H1 (cell line): ENCODE results near the gene MXD3. TPM values are rescaled to one million over a fixed set of nuclear protein-coding genes. Genes with fewer than 3 reads are reported as not detected.
"Not testable (repeated sequence)": the region's sequence is repeated elsewhere in the genome, so short reads cannot be mapped to it uniquely, and the experiment has no call there.

Experiments
- CTCF ChIA-PET: fragments of 300-600 bp; sonication (Branson Sonifier 250); formaldehyde crosslinking; loops from one replicate; lab custom pipeline; 2021; ENCODE audit not compliant: partially characterized antibody; lab: Charles Lee
- POLR2A ChIA-PET: fragments of 300-600 bp; sonication (Branson Sonifier 250); formaldehyde crosslinking; loops from one replicate; lab custom pipeline; 2021; ENCODE audit warnings: inconsistent platforms; ENCODE audit not compliant: partially characterized antibody; lab: Charles Lee
- DNase-seq, 2 experiments: peaks; one replicate each; pipeline versions ENCODE4 v3.0.0 to v3.0.0-alpha.2; 2010 to 2022; ENCODE audit warnings: low spot score in 2 of 2, low read depth in 1 of 2, mixed read lengths in 1 of 2
- FAIRE-seq: peaks from 2 replicates; lab custom pipeline; 2011; peaks lifted over from hg19 to GRCh38; lab: Jason Lieb, UNC
- H2AFZ ChIP-seq: 2 replicates; pipeline ENCODE4 v1.8.1; 2012; ENCODE audit warnings: low read length, inconsistent platforms
- H2AK5ac ChIP-seq: 2 replicates; pipeline ENCODE4 v1.6.1; 2013; ENCODE audit warnings: low read depth, low read length
- H2BK120ac ChIP-seq: replicated peaks from 2 replicates; pipeline ENCODE3; 2013; ENCODE audit warnings: low read depth, low read length, inconsistent platforms
- H2BK12ac ChIP-seq: 2 replicates; pipeline ENCODE4 v1.6.1; 2013; ENCODE audit warnings: low read depth, low read length
- H2BK15ac ChIP-seq: 2 replicates; pipeline ENCODE4 v1.6.1; 2013; ENCODE audit warnings: low read length
- H2BK20ac ChIP-seq: 2 replicates; pipeline ENCODE4 v1.6.1; 2013; ENCODE audit warnings: low read length
- H2BK5ac ChIP-seq: 2 replicates; pipeline ENCODE4 v1.6.1; 2013; ENCODE audit warnings: low read depth, low read length
- H3K14ac ChIP-seq: 2 replicates; pipeline ENCODE4 v1.6.1; 2013; ENCODE audit warnings: inconsistent platforms; ENCODE audit not compliant: insufficient read length
- H3K18ac ChIP-seq: 2 replicates; pipeline ENCODE4 v1.6.1; 2013; ENCODE audit warnings: low read length; ENCODE audit errors: extremely low read depth
- H3K23ac ChIP-seq: 2 replicates; pipeline ENCODE4 v1.6.1; 2013; ENCODE audit warnings: inconsistent platforms; ENCODE audit not compliant: insufficient read length
- H3K23me2 ChIP-seq: 2 replicates; pipeline ENCODE4 v1.6.1; 2013; ENCODE audit warnings: low read depth, low read length
- H3K27ac ChIP-seq: 2 replicates; pipeline ENCODE4 v1.6.1; 2011; ENCODE audit warnings: low read depth, low read length, inconsistent platforms
- H3K27me3 ChIP-seq, 4 experiments: replicated peaks in 1 of 4; 1 replicate in 1 of 4; 2 replicates in 3 of 4; pipeline versions ENCODE4 v1.6.1 to v1.8.1; 2011 to 2013; ENCODE audit warnings: low read length in 3 of 4, mild to moderate bottlenecking in 3 of 4, inconsistent platforms in 2 of 4, mixed read lengths in 2 of 4, moderate library complexity in 1 of 4; ENCODE audit not compliant: control insufficient read depth in 3 of 4, insufficient read depth in 3 of 4; ENCODE audit errors: extremely low read depth in 1 of 4
- H3K36me3 ChIP-seq, 4 experiments: 2 replicates each; pipeline versions ENCODE4 v1.6.1 to v1.8.1; 2011 to 2013; ENCODE audit warnings: mild to moderate bottlenecking in 4 of 4, low read length in 3 of 4, moderate library complexity in 2 of 4, control low read depth in 1 of 4, inconsistent platforms in 1 of 4; ENCODE audit not compliant: insufficient read depth in 4 of 4, control insufficient read depth in 2 of 4
- H3K4ac ChIP-seq: replicated peaks from 2 replicates; pipeline ENCODE3; 2013; ENCODE audit warnings: low read length, low read depth, mixed read lengths, inconsistent platforms; ENCODE audit not compliant: insufficient read length
- H3K4me1 ChIP-seq, 4 experiments: replicated peaks in 1 of 4; 1 replicate in 1 of 4; 2 replicates in 3 of 4; pipeline versions ENCODE4 v1.6.1 to v1.8.1; 2011 to 2013; ENCODE audit warnings: low read length in 3 of 4, inconsistent platforms in 2 of 4, mixed read lengths in 1 of 4; ENCODE audit not compliant: insufficient read depth in 4 of 4, control insufficient read depth in 3 of 4
- H3K4me2 ChIP-seq, 2 experiments: 2 replicates each; pipeline versions ENCODE4 v1.6.1 to v1.8.1; 2011 to 2013; ENCODE audit warnings: low read depth in 2 of 2, low read length in 2 of 2, control low read depth in 1 of 2, inconsistent platforms in 1 of 2, mild to moderate bottlenecking in 1 of 2; ENCODE audit not compliant: insufficient read depth in 1 of 2
- H3K4me3 ChIP-seq, 4 experiments: fragments of 200-600, 300-600 bp in 1 of 4; sonication (generic), shearing (Covaris generic), sonication (Bioruptor Twin) in 1 of 4; 2 replicates each; pipeline versions ENCODE4 v1.5.1 to v1.8.1; 2011 to 2016; ENCODE audit warnings: low read length in 4 of 4, low read depth in 3 of 4, control low read depth in 2 of 4, inconsistent platforms in 2 of 4, mild to moderate bottlenecking in 2 of 4, mixed read lengths in 1 of 4, moderate library complexity in 1 of 4; ENCODE audit not compliant: insufficient read depth in 2 of 4; ENCODE audit errors: extremely low read depth in 1 of 4
- H3K56ac ChIP-seq: replicated peaks from 2 replicates; pipeline ENCODE3; 2013; ENCODE audit warnings: low read depth, mild to moderate bottlenecking, mixed read lengths, low read length, inconsistent platforms; ENCODE audit not compliant: insufficient read length
- H3K79me1 ChIP-seq: 2 replicates; pipeline ENCODE4 v1.6.1; 2013; ENCODE audit warnings: low read depth, low read length, control low read depth
- H3K79me2 ChIP-seq, 2 experiments: 2 replicates each; pipeline versions ENCODE4 v1.6.1 to v1.8.1; 2012 to 2013; ENCODE audit warnings: low read length in 2 of 2, mild to moderate bottlenecking in 2 of 2, inconsistent platforms in 1 of 2; ENCODE audit not compliant: insufficient read depth in 2 of 2, control insufficient read depth in 1 of 2
- H3K9ac ChIP-seq, 4 experiments: replicated peaks in 1 of 4; 1 replicate in 1 of 4; 2 replicates in 3 of 4; pipeline versions ENCODE4 v1.6.1 to v1.8.1; 2011 to 2013; ENCODE audit warnings: low read depth in 3 of 4, low read length in 3 of 4, control low read depth in 2 of 4, mild to moderate bottlenecking in 2 of 4, moderate library complexity in 2 of 4, inconsistent platforms in 1 of 4; ENCODE audit errors: extremely low read depth in 1 of 4
- H3K9me3 ChIP-seq, 2 experiments: 2 replicates each; pipeline versions ENCODE4 v1.6.1 to v1.8.1; 2012 to 2013; ENCODE audit warnings: mild to moderate bottlenecking in 2 of 2, moderate library complexity in 2 of 2, control low read depth in 1 of 2, inconsistent platforms in 1 of 2, low read depth in 1 of 2, low read length in 1 of 2, mixed read lengths in 1 of 2; ENCODE audit not compliant: insufficient read depth in 2 of 2
- H4K20me1 ChIP-seq, 2 experiments: replicated peaks in 1 of 2; 2 replicates each; pipeline versions ENCODE3 to v1.8.1; 2011 to 2013; ENCODE audit warnings: inconsistent platforms in 2 of 2, low read length in 2 of 2, mild to moderate bottlenecking in 1 of 2; ENCODE audit not compliant: insufficient read depth in 2 of 2, control insufficient read depth in 1 of 2
- H4K5ac ChIP-seq: 2 replicates; pipeline ENCODE4 v1.6.1; 2013; ENCODE audit warnings: low read length, low read depth, mixed read lengths, inconsistent platforms; ENCODE audit not compliant: insufficient read length
- H4K8ac ChIP-seq: 2 replicates; pipeline ENCODE4 v1.8.0; 2013; ENCODE audit warnings: mild to moderate bottlenecking, moderate library complexity, low read length, inconsistent platforms; ENCODE audit not compliant: insufficient read depth; ENCODE audit errors: extremely low read depth
- H4K91ac ChIP-seq: replicated peaks from 2 replicates; pipeline ENCODE3; 2013; ENCODE audit warnings: low read length, mixed read lengths, inconsistent platforms; ENCODE audit not compliant: insufficient read length
- WGBS, 2 experiments: shearing (Covaris generic) in 1 of 2; methylation state at CpG; one replicate each; pipeline versions ENCODE4 v1.1.6 to v1.1.7; 2013 to 2015; ENCODE audit warnings: low lambda C conversion rate in 2 of 2, mixed read lengths in 2 of 2, inconsistent platforms in 1 of 2, low coverage in 1 of 2, missing lambda C conversion rate in 1 of 2; ENCODE audit not compliant: insufficient replicate concordance in 2 of 2, insufficient coverage in 1 of 2, insufficient read length in 1 of 2; ENCODE audit errors: extremely low coverage in 1 of 2, missing lambda C conversion rate in 1 of 2; 5-methylcytosine and 5-hydroxymethylcytosine counted together
- polyA plus RNA-seq, 7 experiments: library from polyadenylated mRNA; depleted of rRNA in 3 of 7; stranded (reverse) in 5 of 7; unstranded in 2 of 7; fragments of >200 nt in 5 of 7; fragments of 200-250 nt in 2 of 7; gene quantifications; 1 replicate in 5 of 7; 2 replicates in 1 of 7; 4 replicates in 1 of 7; pipeline versions ENCODE4 v1.2.1 to v1.2.3, GENCODE V29; 2011 to 2013; ENCODE audit warnings: missing spikeins in 2 of 7, mixed read lengths in 2 of 7
- total RNA-seq: library from RNA; stranded (reverse); fragmentation: NEBNext Ultra II Directional; extraction: Animal tissue kit (Norgen Biotek cat#: 25700); gene quantifications from 2 replicates; pipeline ENCODE4 v1.2.1, GENCODE V29; 2021

The MXD3 gene
- total and polyA plus RNA-seq, 2 of the 8 experiments (the other 6 are each of a cell fraction or from before 2014, with no cell fraction given), result 6.5 to 7.7 TPM

GRCh38 chr5:177306103-177306640, 5.5 kb downstream of the MXD3 start:
- H3K23ac ChIP-seq, H3K4me2 ChIP-seq, H2BK15ac ChIP-seq, H2BK20ac ChIP-seq, H3K4ac ChIP-seq, H4K91ac ChIP-seq, H3K9me3 ChIP-seq, H3K56ac ChIP-seq, H2BK5ac ChIP-seq, DNase-seq, H3K18ac ChIP-seq, FAIRE-seq, H3K79me1 ChIP-seq, H3K14ac ChIP-seq, H3K4me3 ChIP-seq, H2BK120ac ChIP-seq, H3K27ac ChIP-seq, H3K27me3 ChIP-seq, H4K8ac ChIP-seq, H2AK5ac ChIP-seq, H4K5ac ChIP-seq, H2AFZ ChIP-seq, H3K9ac ChIP-seq, H2BK12ac ChIP-seq: not testable (repeated sequence)
- CTCF ChIA-PET, result interaction anchor here (5.5 to 16.6 kb wide), 4 partner anchors 13 to 193 kb away, joined by 52 to 251 read pairs (median 60); partner anchors contain the start of gene PRR7
- Histone ChIP-seq H3K79me2 (peaks cover 10 to 19% of the 10 kb centered on the region in 2 experiments), H3K4me1 (peaks cover 0 to 22% (median 12%) of the 10 kb centered on the region in 4 experiments; a peak in 6 of 7 replicates), H4K20me1 (peaks cover 7 to 19% of the 10 kb centered on the region in 2 experiments), H3K36me3 (peaks cover 3 to 24% (median 13%) of the 10 kb centered on the region in 4 experiments; a peak in 6 of 8 replicates), H3K23me2 (peaks cover 13% of the 10 kb centered on the region; the same call in 1 of the 2 replicates)
- POLR2A ChIA-PET, result interaction anchor here (0.6 to 12.1 kb wide), 4 partner anchors 11 to 170 kb away, joined by 3 to 111 read pairs (median 4); partner anchors contain the start of gene NSD1
- 96% methylated on average over 11 of the region's 11 CpGs; no CpG with 5 or more reads in 1 of the 2 experiments for WGBS, 2 experiments
